SK-N-SH (cell line): ENCODE data around the gene AGBL3. TPM values are rescaled to one million over a fixed set of nuclear protein-coding genes. Genes with fewer than 3 reads are reported as not detected.

Experiments used
- CTCF ChIA-PET: fragments of 300-600, 350-600 bp; formaldehyde crosslinking; extraction: SDS; loops from one replicate; lab custom pipeline; 2021; lab: Yijun Ruan, JAX
- POLR2A ChIA-PET: fragments of 350-600 bp; sonication (Branson Sonifier 250); formaldehyde crosslinking; extraction: SDS; loops from one replicate; lab custom pipeline; 2020; ENCODE audit warnings: antibody characterized with exemption, inconsistent platforms; lab: Yijun Ruan, JAX
- DNase-seq: peaks from one replicate; pipeline ENCODE4 v3.0.0; 2012
- H2AFZ ChIP-seq: fragments of 200-600 bp; sonication (generic); 2 replicates; pipeline ENCODE4 v1.8.1; 2016; ENCODE audit warnings: antibody characterized with exemption, mild to moderate bottlenecking, low read depth
- H3F3A ChIP-seq: fragments of 200-600 bp; sonication (generic); replicated peaks from 2 replicates; pipeline ENCODE3; 2016; ENCODE audit warnings: antibody characterized with exemption, mild to moderate bottlenecking; ENCODE audit not compliant: insufficient read depth
- H3K27ac ChIP-seq, 2 experiments: fragments of 200-500 bp in 1 of 2; fragments of 200-600 bp in 1 of 2; sonication (Bioruptor generic) in 1 of 2; sonication (generic), shearing (Covaris generic) in 1 of 2; 2 replicates each; pipeline versions ENCODE4 v1.5.1 to v1.6.1; 2014 to 2016; ENCODE audit warnings: low read depth in 2 of 2, inconsistent platforms in 1 of 2, low read length in 1 of 2, mild to moderate bottlenecking in 1 of 2, mixed read lengths in 1 of 2
- H3K27me3 ChIP-seq: fragments of 200-600 bp; sonication (generic), shearing (Covaris generic); 2 replicates; pipeline ENCODE4 v1.6.1; 2016; ENCODE audit warnings: mixed run types; ENCODE audit not compliant: insufficient read depth
- H3K36me3 ChIP-seq, 2 experiments: fragments of 200-500 bp in 1 of 2; fragments of 200-600 bp in 1 of 2; sonication (Bioruptor generic) in 1 of 2; sonication (generic) in 1 of 2; replicated peaks in 1 of 2; 2 replicates each; pipeline versions ENCODE3 to v1.5.1; 2014 to 2016; ENCODE audit warnings: low read length in 1 of 2, mild to moderate bottlenecking in 1 of 2; ENCODE audit not compliant: insufficient read depth in 2 of 2, control insufficient read depth in 1 of 2
- H3K4me1 ChIP-seq, 2 experiments: fragments of 200-500 bp in 1 of 2; fragments of 200-600 bp in 1 of 2; sonication (Bioruptor generic) in 1 of 2; sonication (generic), shearing (Covaris generic) in 1 of 2; 2 replicates each; pipeline versions ENCODE4 v1.5.1 to v1.6.1; 2014 to 2016; ENCODE audit warnings: low read depth in 1 of 2, low read length in 1 of 2, mixed run types in 1 of 2; ENCODE audit not compliant: insufficient read depth in 2 of 2, control insufficient read depth in 1 of 2
- H3K4me2 ChIP-seq: fragments of 200-600 bp; sonication (generic), shearing (Covaris generic); 2 replicates; pipeline ENCODE4 v1.6.1; 2017; ENCODE audit warnings: mixed run types
- H3K4me3 ChIP-seq, 2 experiments: fragments of 200-500 bp in 1 of 2; fragments of 200-600 bp in 1 of 2; sonication (Bioruptor generic) in 1 of 2; sonication (generic), shearing (Covaris generic) in 1 of 2; 2 replicates each; pipeline versions ENCODE4 v1.5.1 to v1.8.1; 2014 to 2016; ENCODE audit warnings: low read depth in 2 of 2, inconsistent platforms in 1 of 2, low read length in 1 of 2, mild to moderate bottlenecking in 1 of 2, mixed read lengths in 1 of 2, moderate library complexity in 1 of 2
- H3K79me2 ChIP-seq: fragments of 200-600 bp; sonication (generic); 2 replicates; pipeline ENCODE4 v1.8.1; 2017; ENCODE audit warnings: mild to moderate bottlenecking; ENCODE audit not compliant: insufficient read depth
- H3K9ac ChIP-seq: fragments of 200-600 bp; sonication (generic); 2 replicates; pipeline ENCODE4 v1.6.1; 2017; ENCODE audit warnings: mixed run types
- H3K9me2 ChIP-seq: fragments of 200-600 bp; sonication (generic); 2 replicates; pipeline ENCODE4 v1.6.1; 2017; ENCODE audit warnings: mixed run types
- H3K9me3 ChIP-seq: fragments of 200-600 bp; sonication (generic); 2 replicates; pipeline ENCODE4 v1.6.1; 2017; ENCODE audit warnings: mixed run types, mild to moderate bottlenecking, moderate library complexity
- H4K20me1 ChIP-seq: fragments of 200-600 bp; sonication (generic); 2 replicates; pipeline ENCODE4 v1.6.1; 2017; ENCODE audit warnings: mild to moderate bottlenecking, mixed run types; ENCODE audit not compliant: insufficient read depth
- FOSL2 ChIP-seq: IDR thresholded peaks from 2 replicates; pipeline ENCODE4 v1.4.0; 2012; ENCODE audit warnings: low read depth, mild to moderate bottlenecking, moderate library complexity, borderline replicate concordance
- FOXJ3 ChIP-seq: sonication (generic); formaldehyde crosslinking; IDR thresholded peaks from 2 replicates; pipeline ENCODE4 v1.5.1; 2020; ENCODE audit warnings: mild to moderate bottlenecking, missing genetic modification reagents
- IRF3 ChIP-seq: fragments of 150-350 bp; IDR thresholded peaks from 2 replicates; pipeline ENCODE4 v1.6.1; 2016; ENCODE audit warnings: mild to moderate bottlenecking, low read depth, low read length
- PBX3 ChIP-seq: IDR thresholded peaks from 2 replicates; pipeline ENCODE4; 2012
- POLR2AphosphoS5 ChIP-seq: IDR thresholded peaks from 2 replicates; pipeline ENCODE4 v1.6.1; 2012; ENCODE audit warnings: low read depth, low read length
- RAD21 ChIP-seq: IDR thresholded peaks from 2 replicates; pipeline ENCODE4 v1.6.1; 2012; ENCODE audit warnings: mild to moderate bottlenecking, low read length
- REST ChIP-seq: IDR thresholded peaks from 2 replicates; pipeline ENCODE4 v1.6.1; 2012; ENCODE audit warnings: mild to moderate bottlenecking, low read depth, low read length, moderate library complexity
- SMC3 ChIP-seq: IDR thresholded peaks from 2 replicates; pipeline ENCODE4 v1.6.1; 2012; ENCODE audit warnings: low read depth, low read length, improper control_type of control experiment
- TCF12 ChIP-seq: IDR thresholded peaks from 2 replicates; pipeline ENCODE4 v1.4.0; 2012
- TEAD4 ChIP-seq: IDR thresholded peaks from 2 replicates; pipeline ENCODE4 v1.4.0; 2012; ENCODE audit warnings: mild to moderate bottlenecking, borderline replicate concordance; ENCODE audit not compliant: insufficient read depth
- YY1 ChIP-seq: IDR thresholded peaks from 2 replicates; pipeline ENCODE4 v1.4.0; 2012; ENCODE audit warnings: low read depth, mild to moderate bottlenecking
- ZBTB33 ChIP-seq: IDR thresholded peaks from 2 replicates; pipeline ENCODE4 v1.4.0; 2012; ENCODE audit warnings: low read depth, borderline replicate concordance
- WGBS: methylation state at CpG from one replicate; pipeline ENCODE4 v1.1.6; 2017; ENCODE audit warnings: low lambda C conversion rate; 5-methylcytosine and 5-hydroxymethylcytosine counted together
- polyA plus RNA-seq, 3 experiments: library from polyadenylated mRNA; depleted of rRNA; stranded (reverse); fragments of >200 nt; gene quantifications; 2 replicates each; pipeline ENCODE4 v1.2.3, GENCODE V29; 2012

Gene AGBL3
- polyA plus RNA-seq, 1 of the 3 experiments (the other 2 are of a cell fraction), result 0.35 TPM

- Histone ChIP-seq H2AFZ (no peak overlapping the region), H3K79me2 (no peaks in the 10 kb centered on the region), H3K4me2 (no peak overlapping the region), H4K20me1 (no peaks in the 10 kb centered on the region), H3K9me2 (peaks cover 3% of the 10 kb centered on the region; the same call in 1 of the 2 replicates), H3K9ac (no peak overlapping the region), H3K27ac (no peak overlapping the region), H3K9me3 (no peaks in the 10 kb centered on the region), H3K4me3 (no peak overlapping the region), H3F3A (no peaks in the 10 kb centered on the region), H3K4me1 (no peaks in the 10 kb centered on the region), H3K36me3 (no peaks in the 10 kb centered on the region), H3K27me3 (peaks cover 6% of the 10 kb centered on the region; the same call in 1 of the 2 replicates)
- no peak for TF ChIP-seq POLR2AphosphoS5
- TF ChIP-seq FOSL2, result no peak
- TF ChIP-seq SMC3, result no peak
- no peak for TF ChIP-seq ZBTB33
- no peak for TF ChIP-seq IRF3
- no peak for TF ChIP-seq FOXJ3 (CRISPR knock-in tag)
- no peak for TF ChIP-seq REST
- ChIA-PET CTCF (no interaction called here), POLR2A (no interaction called here)
- no peak for DNase-seq
- 47% methylated on average over 4 of the region's 4 CpGs for WGBS
These were observed 90.6 kb downstream of the AGBL3 start for GRCh38 chr7:135076882-135077281.

GRCh38 chr7:135077642-135078041 is 91.3 kb downstream of the AGBL3 start:
- WGBS, result 43% methylated on average over 7 of the region's 7 CpGs
- no peak overlapping the region for H3K4me3 ChIP-seq
- no peak overlapping the region for H3K27ac ChIP-seq
- POLR2A ChIA-PET, result no interaction called here
- no peaks in the 10 kb centered on the region for H3K36me3 ChIP-seq
- no peak for DNase-seq
- H3K9me2 ChIP-seq, result peaks cover 3% of the 10 kb centered on the region; the same call in 1 of the 2 replicates
- TF ChIP-seq PBX3 (no peak), TCF12 (no peak), TEAD4 (no peak), YY1 (no peak), RAD21 (no peak)
- CTCF ChIA-PET, result interaction anchor here (1.1 kb wide), 1 partner anchor 16 kb away, joined by 3 read pairs; no protein-coding TSS in a partner anchor
- no peaks in the 10 kb centered on the region for H3K79me2 ChIP-seq
- H3K4me1 ChIP-seq, result no peaks in the 10 kb centered on the region
- no peak overlapping the region for H3K9ac ChIP-seq
- H3K9me3 ChIP-seq, result no peaks in the 10 kb centered on the region
- H3F3A ChIP-seq, result no peaks in the 10 kb centered on the region
- H3K4me2 ChIP-seq, result no peak overlapping the region
- no peak overlapping the region for H2AFZ ChIP-seq
- no peaks in the 10 kb centered on the region for H4K20me1 ChIP-seq
- peaks cover 6% of the 10 kb centered on the region; the same call in 1 of the 2 replicates for H3K27me3 ChIP-seq
